H9 (cell line): ENCODE measurements around the gene PLXNA4. TPM values are rescaled to one million over a fixed set of nuclear protein-coding genes. Genes with fewer than 3 reads are reported as not detected.

Experiments
- DNase-seq: peaks from one replicate; pipeline ENCODE4 v3.0.0-alpha.2; 2017
- H2AFZ ChIP-seq: one replicate; pipeline ENCODE4 v1.6.1; 2013; ENCODE audit warnings: mild to moderate bottlenecking, low read length, control low read depth, moderate library complexity
- H2AK5ac ChIP-seq: 2 replicates; pipeline ENCODE4 v1.6.1; 2013; ENCODE audit warnings: low read length, control low read depth, mixed read lengths; ENCODE audit not compliant: insufficient read length
- H2BK120ac ChIP-seq: one replicate; pipeline ENCODE4 v1.6.1; 2013; ENCODE audit warnings: low read depth, mild to moderate bottlenecking, low read length, control low read depth, inconsistent platforms; ENCODE audit not compliant: poor library complexity, severe bottlenecking
- H2BK12ac ChIP-seq: 2 replicates; pipeline ENCODE4 v1.6.1; 2013; ENCODE audit warnings: low read length, control low read depth, mixed read lengths, low read depth; ENCODE audit not compliant: insufficient read length
- H2BK15ac ChIP-seq: 2 replicates; pipeline ENCODE4 v1.6.1; 2013; ENCODE audit warnings: low read depth, low read length, control low read depth
- H2BK20ac ChIP-seq: one replicate; pipeline ENCODE4 v1.6.1; 2013; ENCODE audit warnings: low read depth, mild to moderate bottlenecking, low read length, control low read depth, inconsistent platforms; ENCODE audit not compliant: poor library complexity, severe bottlenecking
- H2BK5ac ChIP-seq: 2 replicates; pipeline ENCODE4 v1.6.1; 2013; ENCODE audit warnings: low read length, control low read depth, mixed read lengths; ENCODE audit not compliant: insufficient read length
- H3K14ac ChIP-seq: 2 replicates; pipeline ENCODE4 v1.6.1; 2013; ENCODE audit warnings: low read length, control low read depth; ENCODE audit not compliant: insufficient read depth
- H3K18ac ChIP-seq: 2 replicates; pipeline ENCODE4 v1.6.1; 2013; ENCODE audit warnings: low read depth, mild to moderate bottlenecking, mixed read lengths, low read length, control low read depth; ENCODE audit not compliant: insufficient read length
- H3K23ac ChIP-seq: 2 replicates; pipeline ENCODE4 v1.6.1; 2013; ENCODE audit warnings: low read length, control low read depth, mixed read lengths, low read depth; ENCODE audit not compliant: insufficient read length
- H3K23me2 ChIP-seq: 2 replicates; pipeline ENCODE4 v1.6.1; 2013; ENCODE audit warnings: low read depth, mild to moderate bottlenecking, mixed read lengths, low read length, control low read depth; ENCODE audit not compliant: insufficient read length, poor library complexity, severe bottlenecking
- H3K27ac ChIP-seq: 2 replicates; pipeline ENCODE4 v1.5.1; 2013; ENCODE audit warnings: low read length, control low read depth, mixed read lengths, low read depth; ENCODE audit not compliant: insufficient read length
- H3K27me3 ChIP-seq: 2 replicates; pipeline ENCODE4 v1.6.1; 2013; ENCODE audit warnings: low read length, control low read depth, inconsistent platforms; ENCODE audit not compliant: insufficient read depth
- H3K4ac ChIP-seq: 2 replicates; pipeline ENCODE4 v1.6.1; 2013; ENCODE audit warnings: low read depth, mild to moderate bottlenecking, control low read depth, inconsistent platforms, low read length, moderate library complexity
- H3K4me1 ChIP-seq: 2 replicates; pipeline ENCODE4 v1.6.1; 2013; ENCODE audit warnings: low read length, control low read depth, inconsistent platforms; ENCODE audit not compliant: insufficient read depth
- H3K4me2 ChIP-seq: 2 replicates; pipeline ENCODE4 v1.6.1; 2013; ENCODE audit warnings: low read length, control low read depth, mixed read lengths; ENCODE audit not compliant: insufficient read length, insufficient read depth
- H3K56ac ChIP-seq: 2 replicates; pipeline ENCODE4 v1.6.1; 2013; ENCODE audit warnings: low read depth, mild to moderate bottlenecking, mixed read lengths, low read length, control low read depth; ENCODE audit not compliant: insufficient read length
- H3K79me1 ChIP-seq: 2 replicates; pipeline ENCODE4 v1.6.1; 2013; ENCODE audit warnings: low read depth, mild to moderate bottlenecking, moderate library complexity, low read length, control low read depth, inconsistent platforms; ENCODE audit not compliant: insufficient read depth, poor library complexity, severe bottlenecking
- H3K79me2 ChIP-seq: 2 replicates; pipeline ENCODE4 v1.6.1; 2013; ENCODE audit warnings: low read length, control low read depth, inconsistent platforms; ENCODE audit not compliant: insufficient read depth
- H3K9ac ChIP-seq: 2 replicates; pipeline ENCODE4 v1.6.1; 2013; ENCODE audit warnings: low read length, control low read depth, mixed read lengths; ENCODE audit not compliant: insufficient read length; ENCODE audit errors: extremely low read depth
- H3K9me3 ChIP-seq: one replicate; pipeline ENCODE4 v1.6.1; 2013; ENCODE audit warnings: low read depth, low read length, inconsistent platforms; ENCODE audit not compliant: control insufficient read depth
- H3T11ph ChIP-seq: one replicate; pipeline ENCODE4 v1.6.1; 2013; ENCODE audit warnings: mild to moderate bottlenecking, low read length, control low read depth, inconsistent platforms
- H4K20me1 ChIP-seq: one replicate; pipeline ENCODE4 v1.6.1; 2013; ENCODE audit not compliant: control insufficient read depth, insufficient read length, insufficient read depth
- H4K5ac ChIP-seq: 2 replicates; pipeline ENCODE4 v1.6.1; 2013; ENCODE audit warnings: low read depth, mild to moderate bottlenecking, mixed read lengths, low read length, control low read depth; ENCODE audit not compliant: insufficient read length
- H4K8ac ChIP-seq: replicated peaks from 2 replicates; pipeline ENCODE4 v1.6.1; 2013; ENCODE audit warnings: low read length, control low read depth, mixed read lengths, low read depth; ENCODE audit not compliant: insufficient read length
- H4K91ac ChIP-seq: 2 replicates; pipeline ENCODE4 v1.6.1; 2013; ENCODE audit warnings: low read depth, mild to moderate bottlenecking, moderate library complexity, mixed read lengths, low read length, control low read depth; ENCODE audit not compliant: insufficient read length
- H3K27ac Mint-ChIP-seq, 3 experiments: 2 replicates in 2 of 3; 3 replicates in 1 of 3; pipeline ENCODE4 v1.8.0; 2020 to 2021; ENCODE audit warnings: mixed read lengths in 3 of 3, mild to moderate bottlenecking in 1 of 3, moderate library complexity in 1 of 3
- H3K27me3 Mint-ChIP-seq: 2 replicates; pipeline ENCODE4 v1.8.0; 2021; ENCODE audit warnings: low read depth, mild to moderate bottlenecking, moderate library complexity, mixed read lengths
- H3K36me3 Mint-ChIP-seq, 3 experiments: 2 replicates in 2 of 3; 3 replicates in 1 of 3; pipeline ENCODE4 v1.8.0; 2020 to 2021; ENCODE audit warnings: low read depth in 3 of 3, mixed read lengths in 3 of 3; ENCODE audit not compliant: insufficient read depth in 1 of 3
- H3K4me1 Mint-ChIP-seq, 2 experiments: 2 replicates each; pipeline ENCODE4 v1.8.0; 2020; ENCODE audit warnings: mixed read lengths in 2 of 2
- H3K4me3 Mint-ChIP-seq, 2 experiments: 2 replicates in 1 of 2; 3 replicates in 1 of 2; pipeline ENCODE4 v1.8.0; 2020 to 2021; ENCODE audit warnings: mild to moderate bottlenecking in 2 of 2, mixed read lengths in 2 of 2, moderate library complexity in 1 of 2
- H3K9me3 Mint-ChIP-seq, 2 experiments: 2 replicates in 1 of 2; 3 replicates in 1 of 2; pipeline ENCODE4 v1.8.0; 2020; ENCODE audit warnings: mild to moderate bottlenecking in 2 of 2, mixed read lengths in 2 of 2, moderate library complexity in 1 of 2
- WGBS: extraction: QIAGEN DNeasy Blood & Tissue Kit; methylation state at CpG from one replicate; pipeline ENCODE4 v1.1.7; 2013; ENCODE audit warnings: missing lambda C conversion rate, low lambda C conversion rate, mixed read lengths; ENCODE audit not compliant: insufficient read length; ENCODE audit errors: extremely low coverage; 5-methylcytosine and 5-hydroxymethylcytosine counted together
- total RNA-seq: library from RNA; stranded (reverse); gene quantifications from 2 replicates; pipeline ENCODE4 v1.2.1, GENCODE V29; 2021
- TF ChIP-seq, protein P1 (sequence below): fragments of 200-600 bp; sonication (generic); conservative IDR thresholded peaks from 3 replicates; pipeline ENCODE4 v1.8.0; 2021; ENCODE audit warnings: antibody characterized with exemption, mild to moderate bottlenecking

Gene PLXNA4
- total RNA-seq, 1 experiment from 2014 or later: 0.35 TPM

DNA sequence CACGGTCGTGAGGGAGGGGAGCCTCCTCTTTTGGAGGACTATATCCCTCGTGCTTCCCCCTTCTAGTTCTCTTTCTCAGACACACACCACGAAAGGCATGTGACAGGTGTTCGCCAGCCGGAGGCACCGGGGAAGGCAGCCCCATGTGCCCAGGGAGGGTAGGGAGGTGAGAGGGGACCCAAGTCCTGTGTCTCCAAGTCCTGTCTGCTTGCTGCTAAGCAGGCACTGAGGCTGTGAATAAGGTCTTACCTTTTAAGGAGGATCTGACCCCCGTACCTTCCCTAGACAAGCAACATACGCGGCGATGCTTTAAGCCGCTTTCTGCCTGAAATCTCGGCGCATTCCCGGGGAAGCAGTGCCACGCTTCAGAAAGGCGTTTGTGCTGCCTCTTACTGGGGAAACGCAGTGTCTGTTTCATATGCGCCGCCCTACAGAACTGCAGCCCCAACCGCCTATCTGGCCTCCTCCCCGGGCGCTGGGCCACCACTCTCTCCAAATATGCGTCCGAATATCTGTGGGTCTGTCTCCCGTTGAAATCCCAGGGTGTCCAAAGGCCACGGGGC is 770 bp downstream of the PLXNA4 start:
- Histone ChIP-seq H2AK5ac (no peak overlapping the region), H2BK20ac (no peak overlapping the region), H3K9me3 (no peaks in the 10 kb centered on the region), H3K4me1 (peaks cover 2% of the 10 kb centered on the region), H3K27me3 (peaks cover 58% of the 10 kb centered on the region), H3K4me2 (peak overlapping the region; percentile 73), H3K79me2 (no peaks in the 10 kb centered on the region), H4K5ac (no peak overlapping the region), H2BK5ac (no peak overlapping the region), H3K18ac (no peak overlapping the region), H3K23me2 (peaks cover 14% of the 10 kb centered on the region), H4K91ac (no peak overlapping the region), H3K14ac (no peak overlapping the region), H3K79me1 (no peaks in the 10 kb centered on the region), H2BK120ac (no peak overlapping the region), H2AFZ (no peak overlapping the region), H3K9ac (no peak overlapping the region), H4K20me1 (no peaks in the 10 kb centered on the region), H2BK12ac (no peak overlapping the region), H2BK15ac (no peak overlapping the region), H3K27ac (no peak overlapping the region), H3K4ac (no peak overlapping the region), H3T11ph (no peak overlapping the region), H3K23ac (no peak overlapping the region), H4K8ac (no peak overlapping the region), H3K56ac (no peak overlapping the region)
- peak; percentile 59 for DNase-seq
- Mint-ChIP-seq H3K4me3 (peak overlapping the region; percentile 55 to 82), H3K27me3 (peaks cover 94% of the 10 kb centered on the region), H3K27ac (no peak overlapping the region), H3K9me3 (no peaks in the 10 kb centered on the region; a peak in 2 of 5 replicates), H3K4me1 (peaks cover 40 to 51% of the 10 kb centered on the region in 2 experiments), H3K36me3 (no peaks in the 10 kb centered on the region; a peak in 1 of 7 replicates)
- WGBS: no CpG with 5 or more reads among the region's 27 CpGs
- TF ChIP-seq, protein P1, sequence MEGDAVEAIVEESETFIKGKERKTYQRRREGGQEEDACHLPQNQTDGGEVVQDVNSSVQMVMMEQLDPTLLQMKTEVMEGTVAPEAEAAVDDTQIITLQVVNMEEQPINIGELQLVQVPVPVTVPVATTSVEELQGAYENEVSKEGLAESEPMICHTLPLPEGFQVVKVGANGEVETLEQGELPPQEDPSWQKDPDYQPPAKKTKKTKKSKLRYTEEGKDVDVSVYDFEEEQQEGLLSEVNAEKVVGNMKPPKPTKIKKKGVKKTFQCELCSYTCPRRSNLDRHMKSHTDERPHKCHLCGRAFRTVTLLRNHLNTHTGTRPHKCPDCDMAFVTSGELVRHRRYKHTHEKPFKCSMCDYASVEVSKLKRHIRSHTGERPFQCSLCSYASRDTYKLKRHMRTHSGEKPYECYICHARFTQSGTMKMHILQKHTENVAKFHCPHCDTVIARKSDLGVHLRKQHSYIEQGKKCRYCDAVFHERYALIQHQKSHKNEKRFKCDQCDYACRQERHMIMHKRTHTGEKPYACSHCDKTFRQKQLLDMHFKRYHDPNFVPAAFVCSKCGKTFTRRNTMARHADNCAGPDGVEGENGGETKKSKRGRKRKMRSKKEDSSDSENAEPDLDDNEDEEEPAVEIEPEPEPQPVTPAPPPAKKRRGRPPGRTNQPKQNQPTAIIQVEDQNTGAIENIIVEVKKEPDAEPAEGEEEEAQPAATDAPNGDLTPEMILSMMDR: no peak
